Uterus (tissue), 4 donors: ENCODE measurements around the gene HBM. TPM values are rescaled to one million over a fixed set of nuclear protein-coding genes. Genes with fewer than 3 reads are reported as not detected.
"Not testable (repeated sequence)": the region's sequence is repeated elsewhere in the genome, so short reads cannot be mapped to it uniquely, and the experiment has no call there.

Experiments
- DNase-seq, 2 donors: peaks; one replicate each; pipeline ENCODE4 v3.0.0-alpha.2; 2019 to 2020
- H3K27ac ChIP-seq, 2 donors: fragments of 200-600 bp; sonication (generic); 1 replicate in 1 of 2; 2 replicates in 1 of 2; pipeline ENCODE4 v1.5.1; 2016 to 2018
- H3K27me3 ChIP-seq, 2 donors: fragments of 200-600 bp; sonication (generic); one replicate each; pipeline ENCODE4 v1.5.1; 2018 to 2019; ENCODE audit warnings: control low read depth in 1 of 2
- H3K36me3 ChIP-seq, 2 donors: fragments of 200-600 bp; sonication (generic); one replicate each; pipeline ENCODE4 v1.5.1; 2019; ENCODE audit warnings: control low read depth in 1 of 2
- H3K4me1 ChIP-seq, 2 donors: fragments of 200-600 bp; sonication (generic); one replicate each; pipeline ENCODE4 v1.5.1; 2018 to 2019; ENCODE audit warnings: control low read depth in 1 of 2
- H3K4me3 ChIP-seq, 2 donors: fragments of 200-600 bp; sonication (generic); 1 replicate in 1 of 2; 2 replicates in 1 of 2; pipeline ENCODE4 v1.5.1; 2018 to 2019; ENCODE audit warnings: mild to moderate bottlenecking in 1 of 2
- H3K9me3 ChIP-seq, 2 donors: fragments of 200-600 bp; sonication (generic); one replicate each; pipeline ENCODE4 v1.5.1; 2019; ENCODE audit warnings: control low read depth in 1 of 2
- POLR2A ChIP-seq, 2 donors: fragments of 450-650 bp; IDR thresholded peaks; one replicate each; pipeline ENCODE4 v1.6.1; 2016; ENCODE audit warnings: antibody characterized with exemption in 2 of 2, mild to moderate bottlenecking in 1 of 2, moderate library complexity in 1 of 2
- intact Hi-C: fragments of 100-400 bp; cut with DNase I; formaldehyde crosslinking; loops from one replicate; pipeline ENCODE4 v1.15.1; 2023; ENCODE audit warnings: low total_unique reads
- total RNA-seq, 4 donors: library from RNA; depleted of rRNA in 3 of 4; stranded (reverse); fragments of >200 nt in 3 of 4; gene quantifications; one replicate each; pipeline versions ENCODE4 v1.1.0 to v1.2.4, GENCODE V29; 2014 to 2023
- TF ChIP-seq, protein P1 (sequence below), 4 experiments: fragments of 200-600 bp in 2 of 4; fragments of 450-650 bp in 2 of 4; sonication (generic) in 2 of 4; IDR thresholded peaks; one replicate each; pipeline ENCODE4 v1.5.1; 2016 to 2019; ENCODE audit warnings: antibody characterized with exemption in 4 of 4, mild to moderate bottlenecking in 2 of 4, moderate library complexity in 1 of 4
- donor health status: DM: yes; HTN: yes; CAD: no.

HBM gene
- total RNA-seq, 4 donors from 2014 or later: 1.4 TPM; not detected in 3

DNA sequence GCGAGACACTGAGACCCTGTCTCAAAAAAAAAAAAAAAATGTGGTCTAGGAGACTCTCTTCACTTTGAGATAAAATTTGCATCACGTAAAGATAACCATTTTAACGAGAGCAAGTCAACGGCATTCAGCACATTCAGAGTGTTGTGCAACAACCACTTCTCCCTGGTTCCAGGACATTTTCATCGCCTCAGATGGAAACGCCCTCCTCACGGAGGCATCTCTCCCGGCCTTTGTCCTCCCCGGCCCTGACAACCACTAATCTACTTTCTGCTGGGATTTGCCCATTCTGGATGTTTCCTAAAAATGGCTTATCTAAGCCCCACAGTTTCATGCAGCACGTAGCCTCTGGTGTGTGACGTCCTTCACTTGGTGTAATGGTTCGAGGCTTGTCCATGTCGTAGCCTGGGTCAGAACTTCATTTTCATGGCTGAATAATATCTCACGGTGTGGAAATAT, 21.0 kb upstream of the HBM start:
- intact Hi-C loops: no loop called here
- no peaks in the 10 kb centered on the region for H3K27me3 ChIP-seq
- TF ChIP-seq, protein P1, sequence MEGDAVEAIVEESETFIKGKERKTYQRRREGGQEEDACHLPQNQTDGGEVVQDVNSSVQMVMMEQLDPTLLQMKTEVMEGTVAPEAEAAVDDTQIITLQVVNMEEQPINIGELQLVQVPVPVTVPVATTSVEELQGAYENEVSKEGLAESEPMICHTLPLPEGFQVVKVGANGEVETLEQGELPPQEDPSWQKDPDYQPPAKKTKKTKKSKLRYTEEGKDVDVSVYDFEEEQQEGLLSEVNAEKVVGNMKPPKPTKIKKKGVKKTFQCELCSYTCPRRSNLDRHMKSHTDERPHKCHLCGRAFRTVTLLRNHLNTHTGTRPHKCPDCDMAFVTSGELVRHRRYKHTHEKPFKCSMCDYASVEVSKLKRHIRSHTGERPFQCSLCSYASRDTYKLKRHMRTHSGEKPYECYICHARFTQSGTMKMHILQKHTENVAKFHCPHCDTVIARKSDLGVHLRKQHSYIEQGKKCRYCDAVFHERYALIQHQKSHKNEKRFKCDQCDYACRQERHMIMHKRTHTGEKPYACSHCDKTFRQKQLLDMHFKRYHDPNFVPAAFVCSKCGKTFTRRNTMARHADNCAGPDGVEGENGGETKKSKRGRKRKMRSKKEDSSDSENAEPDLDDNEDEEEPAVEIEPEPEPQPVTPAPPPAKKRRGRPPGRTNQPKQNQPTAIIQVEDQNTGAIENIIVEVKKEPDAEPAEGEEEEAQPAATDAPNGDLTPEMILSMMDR (IDR thresholded peaks at IDR 0.05): no peak
- TF ChIP-seq POLR2A (IDR thresholded peaks at IDR 0.05): no peak

GRCh38 chr16:146646-147045, 19.1 kb upstream of the HBM start:
- no peaks in the 10 kb centered on the region for H3K27me3 ChIP-seq
- DNase-seq: no peak
- no peak overlapping the region for H3K4me3 ChIP-seq
- TF ChIP-seq, protein P1 (IDR thresholded peaks at IDR 0.05): no peak
- no peak for TF ChIP-seq POLR2A (IDR thresholded peaks at IDR 0.05)
- H3K4me1 ChIP-seq: no peaks in the 10 kb centered on the region
- no peaks in the 10 kb centered on the region for H3K9me3 ChIP-seq
- intact Hi-C loops: no loop called here
- H3K27ac ChIP-seq: no peak overlapping the region
- H3K36me3 ChIP-seq: no peaks in the 10 kb centered on the region

More for the DNA sequence above, 21.0 kb upstream of the HBM start:
- Histone ChIP-seq H3K4me1 (no peaks in the 10 kb centered on the region), H3K9me3 (no peaks in the 10 kb centered on the region), H3K4me3 (no peak overlapping the region), H3K36me3 (no peaks in the 10 kb centered on the region), H3K27ac (no peak overlapping the region)
- DNase-seq: no peak

DNA sequence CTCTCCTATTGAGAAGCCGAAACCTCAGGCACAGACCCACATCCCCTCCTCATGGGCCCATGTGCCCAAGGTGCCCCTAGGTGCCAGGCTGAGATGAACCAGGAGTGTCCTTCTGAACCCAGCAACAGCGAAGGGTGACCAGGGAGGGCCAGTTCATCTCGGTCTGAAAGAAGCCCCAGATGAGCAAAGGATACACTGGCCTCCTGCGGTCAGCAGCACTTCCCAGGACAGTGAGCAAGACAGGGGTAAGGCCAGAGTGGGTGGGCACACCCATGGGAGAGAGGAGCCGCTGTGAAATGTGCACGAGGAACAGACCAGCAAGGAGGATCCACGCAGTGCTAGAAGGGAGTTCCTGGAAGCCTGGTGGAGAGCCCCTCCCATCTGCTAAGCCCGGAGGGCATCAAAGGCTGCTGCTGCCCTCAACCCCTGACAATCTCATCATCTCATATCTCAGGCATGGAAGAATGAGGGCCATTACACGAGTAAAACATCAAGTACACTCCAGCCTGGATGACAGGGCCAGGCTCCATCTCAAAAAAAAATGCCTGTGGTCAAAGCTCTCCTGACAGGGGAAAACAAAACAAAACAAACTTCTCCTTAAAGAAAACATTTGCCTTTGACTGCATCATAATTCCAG, 16.6 kb upstream of the HBM start:
- Histone ChIP-seq H3K27ac (no peak overlapping the region), H3K9me3 (no peaks in the 10 kb centered on the region), H3K4me3 (no peak overlapping the region), H3K36me3 (no peaks in the 10 kb centered on the region), H3K4me1 (peaks cover 0 to under 1% of the 10 kb centered on the region in 2 donors), H3K27me3 (no peaks in the 10 kb centered on the region)
- intact Hi-C loops: no loop called here
- DNase-seq: no peak
- TF ChIP-seq, protein P1 (IDR thresholded peaks at IDR 0.05): no peak
- no peak for TF ChIP-seq POLR2A (IDR thresholded peaks at IDR 0.05)

DNA sequence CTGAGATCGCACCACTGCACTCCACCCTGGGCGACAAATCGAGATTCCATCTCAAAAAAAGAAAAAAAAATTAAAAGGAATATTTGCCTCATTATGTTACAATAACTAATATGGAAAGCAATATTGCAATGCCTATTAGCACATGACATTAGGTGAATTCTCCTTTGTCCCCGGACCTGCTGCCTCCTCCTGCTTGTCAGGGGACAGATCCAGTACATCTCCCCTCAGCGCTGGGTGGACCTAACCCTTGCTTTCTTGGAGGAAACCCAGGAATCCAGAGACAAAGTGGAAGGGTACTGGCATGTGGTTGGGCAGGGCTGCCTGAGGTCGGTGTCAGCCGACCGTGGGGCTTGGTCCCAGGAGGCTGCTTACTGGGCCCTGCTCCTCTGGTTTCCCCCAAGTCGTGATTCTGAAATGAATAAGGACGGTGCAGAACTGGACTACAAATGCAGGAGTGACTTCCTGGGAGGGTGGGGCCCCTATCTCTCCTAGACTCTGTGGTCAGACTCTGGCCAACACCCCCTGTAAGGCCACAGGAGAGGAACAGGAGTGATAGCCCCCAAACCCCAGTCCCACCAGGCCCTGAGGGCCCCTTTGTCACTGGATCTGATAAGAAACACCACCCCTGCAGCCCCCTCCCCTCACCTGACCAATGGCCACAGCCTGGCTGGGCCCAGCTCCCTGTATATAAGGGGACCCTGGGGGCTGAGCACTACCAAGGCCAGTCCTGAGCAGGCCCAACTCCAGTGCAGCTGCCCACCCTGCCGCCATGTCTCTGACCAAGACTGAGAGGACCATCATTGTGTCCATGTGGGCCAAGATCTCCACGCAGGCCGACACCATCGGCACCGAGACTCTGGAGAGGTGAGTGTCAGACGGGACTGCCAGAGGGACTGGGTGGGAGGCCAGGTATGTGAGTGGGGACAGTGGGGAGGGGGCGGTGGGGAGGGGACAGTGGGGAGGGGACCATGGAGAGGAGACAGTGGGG, 13.3 kb upstream of the HBM start, which contains the start of gene HBZ:
TSS of gene HBZ (plus strand) at position 504 of the 988 bp plus-strand sequence. CDS start at position 770, 266 bp downstream.
- H3K27ac ChIP-seq: no peak within 1 kb of the TSS
- H3K27me3 ChIP-seq: peaks cover 5 to 20% of the 10 kb centered on the region in 2 donors
- DNase-seq: no peak
- H3K4me3 ChIP-seq: no peak within 1 kb of the TSS
- no peaks in the 10 kb centered on the region for H3K9me3 ChIP-seq
- intact Hi-C loops: no loop called here
- H3K36me3 ChIP-seq: no peaks in the 10 kb centered on the region
- TF ChIP-seq, protein P1 (IDR thresholded peaks at IDR 0.05): no peak
- TF ChIP-seq POLR2A (IDR thresholded peaks at IDR 0.05): no peak
- peaks cover 0 to 6% of the 10 kb centered on the region in 2 donors for H3K4me1 ChIP-seq

DNA sequence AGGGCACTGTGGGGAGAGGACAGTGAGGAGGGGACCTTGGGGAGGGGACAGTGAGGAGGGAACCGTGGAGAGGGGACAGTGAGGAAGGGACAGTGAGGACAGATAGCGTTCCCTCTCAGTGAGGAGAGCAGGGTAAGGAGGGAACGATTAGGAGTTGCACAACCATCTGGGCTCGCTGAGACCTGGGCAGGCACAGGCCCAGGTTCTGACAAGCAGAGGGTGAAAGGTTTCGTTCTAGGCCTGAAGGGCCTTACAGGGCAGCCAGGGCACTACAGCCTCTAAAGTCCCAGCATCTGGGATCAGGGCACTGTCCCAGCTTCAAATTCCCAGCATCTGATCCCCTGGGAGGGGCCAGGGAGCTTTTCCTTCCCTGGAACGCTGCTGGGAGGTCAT, 12.7 kb upstream of the HBM start:
- H3K9me3 ChIP-seq, intact Hi-C loops, H3K4me1 ChIP-seq, H3K27ac ChIP-seq, H3K36me3 ChIP-seq, H3K4me3 ChIP-seq, DNase-seq: not testable (repeated sequence)
- H3K27me3 ChIP-seq: peaks cover 5 to 20% of the 10 kb centered on the region in 2 donors

GRCh38 chr16:153550-154216, 12.1 kb upstream of the HBM start:
- H3K4me3 ChIP-seq, H3K36me3 ChIP-seq, H3K9me3 ChIP-seq, DNase-seq, intact Hi-C loops, H3K4me1 ChIP-seq, H3K27ac ChIP-seq: not testable (repeated sequence)
- peaks cover 5 to 20% of the 10 kb centered on the region in 2 donors for H3K27me3 ChIP-seq
